ENCODE measurements around the gene SCFD2.

Gene SCFD2

DNA sequence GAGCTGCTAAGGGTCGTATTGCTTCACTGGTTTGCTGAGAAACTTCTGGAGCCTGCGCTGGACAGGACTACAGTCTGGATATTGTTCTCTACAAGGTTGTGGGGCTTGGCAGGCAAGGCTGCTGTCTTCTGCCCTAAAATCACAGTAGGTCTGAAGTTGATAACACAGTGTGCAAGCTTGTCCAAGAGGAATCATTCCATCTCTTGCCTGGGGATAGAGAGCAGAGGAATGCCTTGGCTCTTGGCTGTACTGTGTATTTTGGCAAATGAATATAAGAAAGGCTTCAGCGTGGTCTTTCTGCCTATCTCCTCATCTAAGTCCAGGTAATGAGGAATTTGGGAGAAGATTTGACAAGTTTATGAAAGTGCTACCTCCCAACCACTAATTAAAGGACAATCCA, 513.1 kb downstream of the SCFD2 start:
- POLR2A ChIA-PET, result interaction anchor here (1.1 kb wide), 1 partner anchor 10 kb away, joined by 3 read pairs; the partner anchor contains the start of gene RASL11B
- CTCF ChIA-PET, result interaction anchor here (1.1 kb wide), 1 partner anchor 12 kb away, joined by 3 read pairs; no protein-coding TSS in a partner anchor
- TF ChIP-seq FOXK2 (IDR thresholded peaks at IDR 0.05) (no peak), CTBP1 (IDR thresholded peaks at IDR 0.05; ENCODE audit: borderline replicate concordance) (no peak), SUZ12 (IDR thresholded peaks at IDR 0.05) (no peak), NFRKB (IDR thresholded peaks at IDR 0.05) (no peak)
- TF ChIP-seq, protein P1, sequence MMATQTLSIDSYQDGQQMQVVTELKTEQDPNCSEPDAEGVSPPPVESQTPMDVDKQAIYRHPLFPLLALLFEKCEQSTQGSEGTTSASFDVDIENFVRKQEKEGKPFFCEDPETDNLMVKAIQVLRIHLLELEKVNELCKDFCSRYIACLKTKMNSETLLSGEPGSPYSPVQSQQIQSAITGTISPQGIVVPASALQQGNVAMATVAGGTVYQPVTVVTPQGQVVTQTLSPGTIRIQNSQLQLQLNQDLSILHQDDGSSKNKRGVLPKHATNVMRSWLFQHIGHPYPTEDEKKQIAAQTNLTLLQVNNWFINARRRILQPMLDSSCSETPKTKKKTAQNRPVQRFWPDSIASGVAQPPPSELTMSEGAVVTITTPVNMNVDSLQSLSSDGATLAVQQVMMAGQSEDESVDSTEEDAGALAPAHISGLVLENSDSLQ (IDR thresholded peaks at IDR 0.05), result no peak
- no peak for DNase-seq (ENCODE audit: extremely low spot score)

DNA sequence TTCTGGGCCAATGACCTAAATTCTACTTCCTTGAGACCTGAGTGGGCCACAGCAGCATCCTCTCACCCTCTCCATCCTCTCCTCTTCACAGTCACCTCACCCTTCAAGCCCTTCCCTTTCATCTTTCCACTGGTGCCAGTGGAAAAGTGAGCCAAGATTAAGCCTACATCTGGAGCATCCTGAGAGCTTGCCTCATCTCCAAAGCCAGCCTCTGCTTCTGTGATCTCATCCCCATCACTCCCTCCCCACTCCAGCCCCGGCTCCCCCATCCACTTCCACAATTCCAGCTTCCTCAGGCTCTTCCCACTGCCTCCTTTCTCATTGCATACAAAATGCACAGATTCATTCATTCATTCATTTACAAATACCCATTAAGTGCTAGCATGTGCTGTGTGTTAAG, 513.8 kb downstream of the SCFD2 start:
- ChIA-PET POLR2A (interaction anchor here (1.1 kb wide), 1 partner anchor 10 kb away, joined by 3 read pairs; the partner anchor contains the start of gene RASL11B), CTCF (no interaction called here)
- TF ChIP-seq LEF1 (IDR thresholded peaks at IDR 0.05; ENCODE audit: borderline replicate concordance), result no peak
- TF ChIP-seq ELF4 (IDR thresholded peaks at IDR 0.05), result no peak
- TF ChIP-seq BHLHE40 (IDR thresholded peaks at IDR 0.05; ENCODE audit: borderline replicate concordance), result no peak
- TF ChIP-seq NFRKB (IDR thresholded peaks at IDR 0.05), result no peak
- no peak for TF ChIP-seq ZNF384 (IDR thresholded peaks at IDR 0.05)
- TF ChIP-seq ARNT (IDR thresholded peaks at IDR 0.05), result no peak
- no peak for TF ChIP-seq FOXK2 (IDR thresholded peaks at IDR 0.05)
- TF ChIP-seq FOXM1 (IDR thresholded peaks at IDR 0.05; ENCODE audit: borderline replicate concordance), result no peak
- TF ChIP-seq TARDBP (IDR thresholded peaks at IDR 0.05), result no peak
- TF ChIP-seq HDGF (IDR thresholded peaks at IDR 0.05; ENCODE audit: borderline replicate concordance), result no peak
- DNase-seq (ENCODE audit: extremely low spot score), result no peak

- no peak for TF ChIP-seq SP1 (IDR thresholded peaks at IDR 0.05)
- TF ChIP-seq SUZ12 (IDR thresholded peaks at IDR 0.05), result no peak
- no peak for TF ChIP-seq LEF1 (IDR thresholded peaks at IDR 0.05; ENCODE audit: borderline replicate concordance)
- TF ChIP-seq ARNT (IDR thresholded peaks at IDR 0.05), result no peak
- no peak for TF ChIP-seq L3MBTL2 (conservative IDR thresholded peaks at IDR 0.05)
- TF ChIP-seq FOXM1 (IDR thresholded peaks at IDR 0.05; ENCODE audit: borderline replicate concordance), result no peak
- TF ChIP-seq, protein P1 (IDR thresholded peaks at IDR 0.05), result no peak
- no peak for TF ChIP-seq FOXA1 (IDR thresholded peaks at IDR 0.05)
- no peak for TF ChIP-seq CTBP1 (IDR thresholded peaks at IDR 0.05; ENCODE audit: borderline replicate concordance)
- no peak for TF ChIP-seq BHLHE40 (IDR thresholded peaks at IDR 0.05; ENCODE audit: borderline replicate concordance)
- TF ChIP-seq NFRKB (IDR thresholded peaks at IDR 0.05), result no peak
- no peak for TF ChIP-seq ZNF384 (IDR thresholded peaks at IDR 0.05)
- TF ChIP-seq ELF4 (IDR thresholded peaks at IDR 0.05), result no peak
- TF ChIP-seq FOXK2 (IDR thresholded peaks at IDR 0.05), result no peak
- TF ChIP-seq TARDBP (IDR thresholded peaks at IDR 0.05), result no peak
- TF ChIP-seq HDGF (IDR thresholded peaks at IDR 0.05; ENCODE audit: borderline replicate concordance), result no peak
- ChIA-PET POLR2A (no interaction called here), CTCF (no interaction called here)
- DNase-seq (ENCODE audit: extremely low spot score), result no peak
Measured at GRCh38 chr4:52850406-52851124, 515.3 kb downstream of the SCFD2 start.

DNA sequence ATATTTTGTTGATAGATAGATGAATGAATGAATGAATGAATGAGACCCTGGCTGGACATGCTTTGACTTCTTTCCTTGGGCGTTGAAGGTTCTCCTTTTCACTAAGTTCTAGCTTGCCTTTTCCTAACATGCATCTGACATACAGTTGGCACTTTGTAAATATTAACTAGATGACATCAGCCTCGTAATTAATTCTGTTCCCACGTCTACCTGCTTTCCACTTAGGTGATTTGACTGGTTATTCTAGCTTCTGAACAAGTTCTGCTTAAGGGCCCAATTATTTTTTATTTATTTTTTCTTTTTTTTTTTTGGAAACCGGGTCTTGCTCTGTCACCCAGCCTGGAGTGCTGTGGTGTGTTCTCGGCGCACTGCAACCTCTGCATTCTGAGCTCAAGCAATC, 517.6 kb downstream of the SCFD2 start:
- POLR2A ChIA-PET, result interaction anchor here (1.0 kb wide), 1 partner anchor 12 kb away, joined by 3 read pairs; no protein-coding TSS in a partner anchor
- no peak for DNase-seq (ENCODE audit: extremely low spot score)
- TF ChIP-seq FOXA1 (IDR thresholded peaks at IDR 0.05) (no peak), L3MBTL2 (conservative IDR thresholded peaks at IDR 0.05) (no peak), NFRKB (IDR thresholded peaks at IDR 0.05) (no peak), SUZ12 (IDR thresholded peaks at IDR 0.05) (no peak), ARNT (IDR thresholded peaks at IDR 0.05) (no peak), BHLHE40 (IDR thresholded peaks at IDR 0.05; ENCODE audit: borderline replicate concordance) (no peak), HDGF (IDR thresholded peaks at IDR 0.05; ENCODE audit: borderline replicate concordance) (no peak), TARDBP (IDR thresholded peaks at IDR 0.05) (no peak)
- TF ChIP-seq, protein P1 (IDR thresholded peaks at IDR 0.05), result no peak
- CTCF ChIA-PET, result no interaction called here

- POLR2A ChIA-PET, result interaction anchor here (1.8 kb wide), 1 partner anchor 124 kb away, joined by 5 read pairs; no protein-coding TSS in a partner anchor
- CTCF ChIA-PET, result no interaction called here
- no peak for DNase-seq (ENCODE audit: extremely low spot score)
- no peak for TF ChIP-seq FOXA1 (IDR thresholded peaks at IDR 0.05)
- TF ChIP-seq BHLHE40 (IDR thresholded peaks at IDR 0.05; ENCODE audit: borderline replicate concordance), result no peak
- no peak for TF ChIP-seq HDGF (IDR thresholded peaks at IDR 0.05; ENCODE audit: borderline replicate concordance)
- TF ChIP-seq CTBP1 (IDR thresholded peaks at IDR 0.05; ENCODE audit: borderline replicate concordance), result no peak
- TF ChIP-seq SUZ12 (IDR thresholded peaks at IDR 0.05), result no peak
- no peak for TF ChIP-seq SP1 (IDR thresholded peaks at IDR 0.05)
- no peak for TF ChIP-seq NFRKB (IDR thresholded peaks at IDR 0.05)
- TF ChIP-seq ARNT (IDR thresholded peaks at IDR 0.05), result no peak
- no peak for TF ChIP-seq LEF1 (IDR thresholded peaks at IDR 0.05; ENCODE audit: borderline replicate concordance)
- no peak for TF ChIP-seq ELF4 (IDR thresholded peaks at IDR 0.05)
Measured at GRCh38 chr4:52846502-52846901, 519.4 kb downstream of the SCFD2 start.

DNA sequence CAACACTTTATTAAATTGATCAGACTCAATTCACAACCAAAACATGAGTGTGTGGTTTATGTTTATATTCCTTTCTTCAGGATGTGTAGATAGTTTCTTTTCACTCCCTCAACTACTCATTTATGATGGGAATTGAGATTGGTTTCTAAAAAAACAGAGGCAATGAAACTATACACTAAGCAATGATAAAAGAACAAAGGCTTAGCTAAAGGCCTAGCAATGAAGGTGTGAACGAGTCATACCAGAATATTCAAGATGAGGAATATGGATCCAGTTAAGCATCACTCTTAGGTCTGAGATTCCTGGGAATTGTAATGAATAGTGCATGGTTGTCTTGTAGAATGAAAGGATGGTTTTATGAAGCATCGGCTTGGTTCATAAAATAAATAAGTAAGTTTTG, 521.3 kb downstream of the SCFD2 start:
- CTCF ChIA-PET, result no interaction called here
- TF ChIP-seq ARNT (IDR thresholded peaks at IDR 0.05) (no peak), ZNF384 (IDR thresholded peaks at IDR 0.05) (no peak), SP1 (IDR thresholded peaks at IDR 0.05) (no peak), TARDBP (IDR thresholded peaks at IDR 0.05) (no peak), FOXK2 (IDR thresholded peaks at IDR 0.05) (no peak), HDGF (IDR thresholded peaks at IDR 0.05; ENCODE audit: borderline replicate concordance) (no peak), ELF4 (IDR thresholded peaks at IDR 0.05) (no peak), CTBP1 (IDR thresholded peaks at IDR 0.05; ENCODE audit: borderline replicate concordance) (no peak), FOXA1 (IDR thresholded peaks at IDR 0.05) (no peak), L3MBTL2 (conservative IDR thresholded peaks at IDR 0.05) (no peak), NFRKB (IDR thresholded peaks at IDR 0.05) (no peak), LEF1 (IDR thresholded peaks at IDR 0.05; ENCODE audit: borderline replicate concordance) (no peak), SUZ12 (IDR thresholded peaks at IDR 0.05) (no peak), FOXM1 (IDR thresholded peaks at IDR 0.05; ENCODE audit: borderline replicate concordance) (no peak), BHLHE40 (IDR thresholded peaks at IDR 0.05; ENCODE audit: borderline replicate concordance) (no peak)
- TF ChIP-seq, protein P1 (IDR thresholded peaks at IDR 0.05), result no peak
- DNase-seq (ENCODE audit: extremely low spot score), result no peak
- POLR2A ChIA-PET, result no interaction called here
